ENCODE measurements around the gene RTN4IP1.

GRCh38 chr6:106611030-106611429 is 18.3 kb downstream of the RTN4IP1 start:
- TF ChIP-seq EZH2 (IDR thresholded peaks at IDR 0.05; ENCODE audit: borderline replicate concordance, insufficient read depth, low read length, poor library complexity, severe bottlenecking) = no peak
- TF ChIP-seq, protein P1, sequence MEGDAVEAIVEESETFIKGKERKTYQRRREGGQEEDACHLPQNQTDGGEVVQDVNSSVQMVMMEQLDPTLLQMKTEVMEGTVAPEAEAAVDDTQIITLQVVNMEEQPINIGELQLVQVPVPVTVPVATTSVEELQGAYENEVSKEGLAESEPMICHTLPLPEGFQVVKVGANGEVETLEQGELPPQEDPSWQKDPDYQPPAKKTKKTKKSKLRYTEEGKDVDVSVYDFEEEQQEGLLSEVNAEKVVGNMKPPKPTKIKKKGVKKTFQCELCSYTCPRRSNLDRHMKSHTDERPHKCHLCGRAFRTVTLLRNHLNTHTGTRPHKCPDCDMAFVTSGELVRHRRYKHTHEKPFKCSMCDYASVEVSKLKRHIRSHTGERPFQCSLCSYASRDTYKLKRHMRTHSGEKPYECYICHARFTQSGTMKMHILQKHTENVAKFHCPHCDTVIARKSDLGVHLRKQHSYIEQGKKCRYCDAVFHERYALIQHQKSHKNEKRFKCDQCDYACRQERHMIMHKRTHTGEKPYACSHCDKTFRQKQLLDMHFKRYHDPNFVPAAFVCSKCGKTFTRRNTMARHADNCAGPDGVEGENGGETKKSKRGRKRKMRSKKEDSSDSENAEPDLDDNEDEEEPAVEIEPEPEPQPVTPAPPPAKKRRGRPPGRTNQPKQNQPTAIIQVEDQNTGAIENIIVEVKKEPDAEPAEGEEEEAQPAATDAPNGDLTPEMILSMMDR (IDR thresholded peaks at IDR 0.05; ENCODE audit: poor library complexity, severe bottlenecking) = no peak
- no peak for TF ChIP-seq POLR2AphosphoS5 (IDR thresholded peaks at IDR 0.05)
- TF ChIP-seq RAD21 (conservative IDR thresholded peaks at IDR 0.05) = no peak
- TF ChIP-seq, protein P2, sequence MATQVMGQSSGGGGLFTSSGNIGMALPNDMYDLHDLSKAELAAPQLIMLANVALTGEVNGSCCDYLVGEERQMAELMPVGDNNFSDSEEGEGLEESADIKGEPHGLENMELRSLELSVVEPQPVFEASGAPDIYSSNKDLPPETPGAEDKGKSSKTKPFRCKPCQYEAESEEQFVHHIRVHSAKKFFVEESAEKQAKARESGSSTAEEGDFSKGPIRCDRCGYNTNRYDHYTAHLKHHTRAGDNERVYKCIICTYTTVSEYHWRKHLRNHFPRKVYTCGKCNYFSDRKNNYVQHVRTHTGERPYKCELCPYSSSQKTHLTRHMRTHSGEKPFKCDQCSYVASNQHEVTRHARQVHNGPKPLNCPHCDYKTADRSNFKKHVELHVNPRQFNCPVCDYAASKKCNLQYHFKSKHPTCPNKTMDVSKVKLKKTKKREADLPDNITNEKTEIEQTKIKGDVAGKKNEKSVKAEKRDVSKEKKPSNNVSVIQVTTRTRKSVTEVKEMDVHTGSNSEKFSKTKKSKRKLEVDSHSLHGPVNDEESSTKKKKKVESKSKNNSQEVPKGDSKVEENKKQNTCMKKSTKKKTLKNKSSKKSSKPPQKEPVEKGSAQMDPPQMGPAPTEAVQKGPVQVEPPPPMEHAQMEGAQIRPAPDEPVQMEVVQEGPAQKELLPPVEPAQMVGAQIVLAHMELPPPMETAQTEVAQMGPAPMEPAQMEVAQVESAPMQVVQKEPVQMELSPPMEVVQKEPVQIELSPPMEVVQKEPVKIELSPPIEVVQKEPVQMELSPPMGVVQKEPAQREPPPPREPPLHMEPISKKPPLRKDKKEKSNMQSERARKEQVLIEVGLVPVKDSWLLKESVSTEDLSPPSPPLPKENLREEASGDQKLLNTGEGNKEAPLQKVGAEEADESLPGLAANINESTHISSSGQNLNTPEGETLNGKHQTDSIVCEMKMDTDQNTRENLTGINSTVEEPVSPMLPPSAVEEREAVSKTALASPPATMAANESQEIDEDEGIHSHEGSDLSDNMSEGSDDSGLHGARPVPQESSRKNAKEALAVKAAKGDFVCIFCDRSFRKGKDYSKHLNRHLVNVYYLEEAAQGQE (IDR thresholded peaks at IDR 0.05; ENCODE audit: borderline replicate concordance) = no peak
- no peak for TF ChIP-seq SMC3 (conservative IDR thresholded peaks at IDR 0.05; ENCODE audit: poor library complexity)
- no peak for TF ChIP-seq EP300 (conservative IDR thresholded peaks at IDR 0.05; ENCODE audit: poor library complexity, severe bottlenecking)
